Stimulated activated CD4-positive, alpha-beta T cell treated with anti-CD3 and anti-CD28 coated beads, Interleukin-12 subunit alpha, Interleukin-12 subunit beta, amount 100 ng/mL, for 48 hours (primary cell): Measurements from ENCODE around the gene PCBD1.

ENCODE experiments used
- DNase-seq, 3 donors: peaks; one replicate each; pipeline ENCODE4 v3.0.0-alpha.2; 2020; ENCODE audit warnings: low read depth in 2 of 3, low spot score in 1 of 3

Gene PCBD1

DNA sequence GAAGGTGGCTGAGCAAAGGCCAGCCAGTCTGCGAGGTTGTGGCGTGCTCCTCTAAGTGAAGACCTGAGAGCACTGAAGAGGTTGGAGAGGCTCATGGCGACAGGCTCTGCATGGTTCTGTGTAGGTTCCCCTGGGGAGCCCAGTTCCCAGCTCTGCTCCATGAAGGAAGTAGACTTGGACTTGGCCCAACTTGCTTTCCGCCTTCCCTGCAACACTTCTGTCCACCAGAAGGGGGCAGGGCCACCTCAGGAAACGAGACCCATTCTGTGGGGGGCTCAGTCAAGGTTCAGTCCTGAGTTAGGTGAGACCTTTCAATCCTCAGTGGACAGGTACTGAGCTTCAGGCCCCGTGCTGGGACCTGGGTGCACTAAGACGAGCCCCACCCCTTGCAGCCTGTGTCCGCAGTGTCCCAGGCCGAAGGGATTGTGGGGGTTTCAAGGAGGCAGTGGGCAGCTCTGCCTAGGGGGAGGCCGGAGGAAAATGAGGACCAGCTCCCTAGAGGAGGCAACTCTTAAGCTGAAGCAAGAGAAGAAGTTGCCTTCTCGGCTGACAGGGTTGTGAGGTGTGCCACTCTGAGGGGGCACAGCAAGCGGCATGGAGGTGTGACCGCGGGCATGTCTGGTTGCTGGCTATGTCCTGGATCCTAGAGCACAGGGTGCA lies 15.0 kb upstream of the PCBD1 start:
- peak in 2 of 3 donors; percentile 14 to 17 for DNase-seq

GRCh38 chr10:70902661-70903261 lies 14.4 kb upstream of the PCBD1 start:
- DNase-seq: no peak

DNA sequence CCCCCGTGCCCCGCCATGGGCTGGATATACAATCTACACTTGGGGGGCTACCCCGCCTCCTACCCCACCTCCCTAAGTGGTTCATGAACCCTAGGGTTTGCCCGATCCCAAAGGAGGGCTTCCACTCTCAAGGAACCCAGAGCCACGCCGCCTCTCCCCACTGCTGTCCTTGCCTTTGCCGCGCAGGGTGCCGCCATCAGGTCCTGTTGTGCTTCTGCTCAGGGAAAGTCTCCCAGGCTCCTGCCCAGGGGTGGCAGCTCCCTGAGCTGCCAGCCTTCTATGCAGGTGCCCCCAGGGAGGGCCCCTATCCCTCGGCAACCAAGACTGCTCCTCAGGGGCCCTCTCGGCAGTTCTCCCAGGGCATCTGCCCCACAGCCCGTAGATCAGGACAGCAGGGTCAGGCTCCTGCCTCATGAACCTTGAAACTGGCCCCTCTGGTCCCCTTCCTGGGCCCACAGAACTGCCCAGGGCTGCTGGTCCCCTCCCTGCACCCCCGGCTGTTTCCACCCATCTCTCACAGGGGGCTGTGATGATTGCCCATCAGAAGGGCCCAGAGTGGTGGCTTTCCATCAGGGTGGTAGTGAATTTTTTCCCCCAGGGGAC lies 13.0 kb upstream of the PCBD1 start:
- DNase-seq: no peak

DNA sequence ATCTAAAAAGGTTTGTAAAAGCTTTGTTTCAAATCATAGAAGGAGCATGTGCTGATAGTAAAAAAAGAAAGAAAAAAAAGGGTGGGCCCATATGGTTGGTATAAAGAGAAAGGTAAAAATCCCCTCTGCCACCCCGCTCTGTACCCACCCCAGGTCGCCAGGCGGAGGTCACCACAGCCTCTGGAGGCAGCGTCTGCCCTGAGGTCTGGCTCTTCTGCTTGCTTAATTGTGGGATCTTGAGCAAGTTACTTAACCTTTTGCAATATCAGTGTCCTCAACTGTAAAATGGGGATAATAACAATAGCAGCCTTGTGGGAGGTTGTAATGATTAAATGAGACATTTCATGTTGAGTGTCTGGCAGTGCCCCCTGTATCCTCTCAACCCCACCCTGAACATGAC lies 10.7 kb upstream of the PCBD1 start:
- no peak for DNase-seq

DNA sequence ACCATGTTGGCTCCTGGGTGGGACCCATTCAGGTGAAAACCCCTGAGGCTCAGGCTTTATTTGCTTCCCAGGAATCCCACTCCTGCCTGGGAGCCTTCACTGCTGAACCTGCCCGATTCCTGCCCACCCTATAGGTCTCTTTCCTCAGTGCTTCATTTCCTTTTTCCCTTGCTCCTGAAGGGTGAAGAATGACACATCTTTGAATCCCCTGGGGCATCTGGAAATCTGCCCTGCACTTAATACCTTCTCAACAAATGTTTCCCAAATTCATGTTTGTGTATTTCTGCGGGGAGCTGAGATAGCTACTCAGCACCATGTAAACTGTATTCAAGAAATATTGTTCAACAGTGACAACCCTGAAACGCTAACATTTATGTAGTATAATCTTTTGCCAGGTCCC lies 10.3 kb upstream of the PCBD1 start:
- DNase-seq: no peak

GRCh38 chr10:70896551-70896950 lies 8.2 kb upstream of the PCBD1 start:
- no peak for DNase-seq

DNA sequence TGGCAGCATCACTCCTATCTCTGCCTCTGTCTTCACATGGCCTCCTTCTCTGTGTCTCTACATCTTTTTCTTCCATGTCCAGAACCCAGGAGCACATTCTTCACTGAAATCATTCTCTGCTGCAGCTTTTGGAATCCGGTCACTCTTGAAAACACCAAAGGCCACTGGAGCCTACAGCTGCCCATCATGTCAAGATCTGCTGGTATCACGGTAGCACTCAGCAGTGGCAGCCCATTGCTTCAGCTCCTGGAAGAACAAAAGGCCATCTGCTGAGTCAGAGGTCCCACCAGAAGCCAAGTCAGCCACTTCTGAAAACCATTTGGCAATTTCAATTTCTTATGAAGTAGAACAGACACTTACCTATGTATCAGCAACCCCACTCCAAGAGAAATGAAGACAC lies 6.1 kb upstream of the PCBD1 start:
- DNase-seq: no peak

- DNase-seq: no peak
These were observed 5.1 kb upstream of the PCBD1 start for GRCh38 chr10:70893227-70894006.

DNA sequence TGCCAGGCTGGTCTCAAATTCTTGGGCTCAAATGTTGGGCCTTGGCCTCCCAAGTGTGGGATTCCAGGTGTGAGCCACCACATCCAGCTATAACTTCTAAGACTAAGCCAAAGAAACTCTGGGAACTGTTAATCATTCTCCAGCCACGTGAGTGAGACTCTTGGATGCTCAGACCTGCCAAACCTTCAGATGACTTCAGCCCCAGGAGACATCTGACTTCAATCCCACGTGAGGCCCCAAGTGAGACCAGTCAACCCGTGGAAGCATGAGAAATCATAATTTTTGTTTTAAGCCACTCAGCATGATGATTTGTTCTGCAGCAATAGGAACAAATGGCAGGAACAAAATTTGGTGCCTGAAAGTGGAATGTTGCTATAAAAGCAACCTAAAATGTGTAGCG lies 4.3 kb upstream of the PCBD1 start:
- no peak for DNase-seq

- no peak for DNase-seq
These were observed 3.3 kb upstream of the PCBD1 start for GRCh38 chr10:70891627-70892026.

GRCh38 chr10:70890917-70891431 lies 2.6 kb upstream of the PCBD1 start:
- DNase-seq: no peak

DNA sequence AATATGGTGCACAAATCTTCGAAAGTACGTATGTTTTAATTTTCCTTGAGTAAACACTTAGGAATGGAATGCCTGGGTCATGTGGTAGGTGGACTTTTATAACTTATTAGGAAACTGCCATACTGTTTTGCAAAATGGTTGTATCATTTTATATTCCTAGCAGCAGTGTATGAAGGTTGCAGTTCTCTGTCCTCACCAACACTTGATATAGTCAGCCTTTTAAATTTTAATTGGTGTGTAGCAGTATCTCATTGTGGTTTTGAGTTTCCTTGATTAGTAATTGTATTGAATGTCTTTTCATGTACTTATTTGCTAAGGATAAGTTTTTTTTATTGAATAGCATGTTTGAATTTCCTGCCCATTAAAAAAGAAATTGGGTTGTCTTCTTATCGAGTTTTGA lies 926 bp upstream of the PCBD1 start:
- DNase-seq: no peak

DNA sequence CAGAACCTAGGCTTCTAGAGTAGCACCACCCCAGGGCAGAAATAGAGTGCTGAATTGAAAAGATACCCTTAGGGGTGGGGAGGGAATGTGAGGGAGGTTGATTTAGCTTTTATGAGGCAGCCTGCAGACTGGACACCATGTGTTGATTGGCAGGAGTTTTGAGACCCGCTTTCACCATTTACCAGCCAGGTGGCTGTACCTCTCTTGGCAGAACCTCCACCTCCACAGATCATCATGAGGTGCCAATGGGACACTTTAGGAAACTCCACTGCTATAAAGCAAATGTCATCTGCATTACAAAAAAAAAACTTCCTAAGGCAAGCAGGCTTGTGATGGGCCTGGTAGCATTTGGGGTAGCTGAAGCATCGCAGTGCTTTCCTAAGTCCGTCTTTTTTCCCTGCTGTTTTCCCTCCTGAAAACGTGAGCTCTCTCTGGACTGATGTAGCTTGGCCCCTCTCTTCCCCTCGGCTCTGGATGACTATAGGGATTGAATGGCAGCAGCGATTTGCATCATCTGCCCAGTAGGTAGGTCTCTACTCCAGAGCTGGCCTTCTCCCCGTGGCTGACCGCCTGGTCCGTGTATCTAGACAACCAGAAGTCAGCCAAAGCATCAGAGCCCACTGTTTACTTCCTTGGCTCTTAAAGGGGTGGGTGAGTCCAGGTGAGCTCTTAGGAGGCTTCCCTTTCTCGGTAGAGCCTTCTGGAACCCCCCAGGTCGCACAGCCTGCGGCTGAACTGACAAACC lies 1.3 kb downstream of the PCBD1 start:
- no peak for DNase-seq

- DNase-seq: no peak
These were observed 2.1 kb downstream of the PCBD1 start for GRCh38 chr10:70885931-70886903.

- DNase-seq: no peak
These were observed 2.9 kb downstream of the PCBD1 start for GRCh38 chr10:70885481-70885880.

DNA sequence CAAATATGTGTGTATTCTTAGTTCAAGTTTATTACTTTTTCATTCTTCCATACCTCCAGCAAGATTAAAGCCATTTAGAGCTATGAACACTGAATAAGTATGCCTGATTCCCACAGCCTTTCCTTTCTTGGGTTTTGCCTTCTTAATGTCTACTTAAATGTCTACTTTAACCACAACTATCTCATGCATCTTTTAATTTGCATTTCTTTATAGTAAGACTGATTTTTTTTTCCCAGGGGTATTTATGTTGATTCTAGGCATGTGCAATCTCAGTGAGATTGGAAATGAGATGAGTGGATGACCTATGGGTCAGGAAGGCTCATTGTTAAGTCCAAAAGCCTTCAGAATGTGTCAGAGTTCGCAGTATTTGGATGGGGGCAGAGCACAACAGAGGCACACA lies 3.6 kb downstream of the PCBD1 start:
- DNase-seq: no peak

DNA sequence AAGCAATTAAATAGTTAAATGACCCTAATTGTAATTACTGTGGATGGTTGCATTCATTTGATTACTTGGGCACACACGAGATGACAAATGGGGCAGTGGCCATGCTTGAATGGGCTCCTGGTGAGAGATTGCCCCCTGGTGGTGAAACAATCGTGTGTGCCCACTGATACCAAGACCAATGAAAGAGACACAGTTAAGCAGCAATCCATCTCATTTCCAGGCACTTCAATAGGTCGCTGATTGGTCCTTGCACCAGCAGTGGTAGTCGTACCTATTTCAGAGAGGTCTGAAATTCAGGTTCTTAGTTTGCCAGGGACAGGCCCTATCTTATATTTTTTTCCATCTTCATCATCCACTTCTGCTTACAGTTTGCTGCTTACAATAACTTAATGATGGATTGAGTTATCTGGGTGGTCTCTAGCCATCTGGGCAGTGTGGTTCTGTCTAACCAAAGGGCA lies 8.3 kb downstream of the PCBD1 start:
- peak; percentile 63 to 81 (median 67) for DNase-seq

DNA sequence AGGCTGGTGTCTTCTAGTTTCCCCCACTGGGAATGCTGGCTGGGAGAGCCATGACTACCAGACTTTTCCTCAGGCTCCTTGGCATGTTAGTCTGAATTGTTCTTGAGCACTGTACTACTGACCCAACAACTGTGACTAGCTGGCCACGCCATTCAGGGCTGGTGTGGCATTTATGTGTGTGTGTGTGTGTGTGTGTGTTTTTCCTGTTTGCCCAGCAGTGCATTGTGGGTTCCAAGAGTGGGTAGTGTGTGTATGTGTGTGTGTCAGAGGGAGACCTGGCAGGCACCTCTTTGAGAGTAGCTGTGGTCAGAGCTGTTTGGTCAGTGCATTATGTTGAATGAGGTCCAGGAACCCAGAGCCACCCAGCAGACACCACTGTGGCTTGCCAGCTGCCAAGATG lies 9.2 kb downstream of the PCBD1 start:
- no peak for DNase-seq

GRCh38 chr10:70874061-70874460 lies 14.3 kb downstream of the PCBD1 start:
- no peak for DNase-seq

DNA sequence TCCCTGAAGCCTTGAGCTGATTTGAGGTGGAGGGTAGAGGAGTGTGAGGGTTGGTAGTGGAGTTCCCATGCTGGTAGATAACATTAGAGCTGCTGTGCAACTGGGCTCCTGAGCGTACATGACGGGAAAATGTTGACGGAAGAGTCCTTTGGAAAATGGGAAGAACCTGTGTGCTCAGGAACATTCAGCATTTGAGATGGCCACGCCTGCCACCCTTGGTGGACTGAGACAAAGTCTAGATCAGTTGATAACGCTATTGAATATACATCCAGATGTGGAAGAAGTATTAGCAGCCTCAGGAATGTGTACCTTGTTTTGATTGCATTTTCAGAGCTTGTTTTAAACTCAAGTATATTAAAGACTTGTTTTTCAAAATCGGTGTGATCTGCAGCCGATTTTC lies 16.1 kb downstream of the PCBD1 start:
- DNase-seq: no peak
